B cell (primary cell): ENCODE results near the gene KIF14. TPM values are rescaled to one million over a fixed set of nuclear protein-coding genes. Genes with fewer than 3 reads are reported as not detected.

Source experiments
- ATAC-seq: fragments of 200-7000 bp; cut with Tn5 transposase; one replicate; pipeline ENCODE4 v1.10.0; 2021; ENCODE audit warnings: low read depth, mild to moderate bottlenecking, moderate number of reproducible peaks, moderate library complexity
- CTCF ChIA-PET: fragments of 350-600 bp; sonication (Branson Sonifier 250); formaldehyde crosslinking; loops from one replicate; lab custom pipeline; 2021; ENCODE audit warnings: antibody characterized with exemption, inconsistent platforms; lab: Charles Lee
- POLR2A ChIA-PET: fragments of 350-600 bp; sonication (Branson Sonifier 250); formaldehyde crosslinking; loops from one replicate; lab custom pipeline; 2021; ENCODE audit warnings: antibody characterized with exemption; lab: Charles Lee
- DNase-seq: peaks from one replicate; pipeline ENCODE4 v3.0.0; 2013
- H2AFZ ChIP-seq: 2 replicates; pipeline ENCODE4 v1.6.1; 2012; ENCODE audit warnings: mild to moderate bottlenecking, low read depth, low read length; ENCODE audit not compliant: insufficient read depth, poor library complexity, severe bottlenecking
- H3K27ac ChIP-seq, 2 donors: 1 replicate in 1 of 2; 2 replicates in 1 of 2; pipeline ENCODE4 v1.5.1; 2012 to 2013; ENCODE audit warnings: low read length in 2 of 2, mild to moderate bottlenecking in 2 of 2, moderate library complexity in 1 of 2
- H3K27me3 ChIP-seq, 4 experiments: fragments of 200-600 bp in 1 of 4; sonication (generic) in 1 of 4; replicated peaks in 1 of 4; 1 replicate in 2 of 4; 2 replicates in 2 of 4; pipeline versions ENCODE4 v1.6.1 to v1.7.0; 2013 to 2016; ENCODE audit warnings: low read length in 3 of 4, mild to moderate bottlenecking in 2 of 4, mixed read lengths in 1 of 4, moderate library complexity in 1 of 4; ENCODE audit not compliant: insufficient read depth in 4 of 4, control insufficient read depth in 3 of 4; ENCODE audit errors: control extremely low read depth in 1 of 4
- H3K36me3 ChIP-seq, 2 experiments: replicated peaks in 1 of 2; 1 replicate in 1 of 2; 2 replicates in 1 of 2; pipeline versions ENCODE4 v1.6.1 to v1.7.1; 2013; ENCODE audit warnings: low read length in 1 of 2; ENCODE audit not compliant: insufficient read depth in 2 of 2, control insufficient read depth in 1 of 2; ENCODE audit errors: control extremely low read depth in 1 of 2, extremely low read depth in 1 of 2
- H3K4me1 ChIP-seq, 2 donors: fragments of 200-600 bp in 1 of 2; sonication (generic) in 1 of 2; 1 replicate in 1 of 2; 2 replicates in 1 of 2; pipeline versions ENCODE4 v1.5.1 to v1.6.1; 2013 to 2017; ENCODE audit warnings: low read length in 2 of 2; ENCODE audit not compliant: control insufficient read depth in 2 of 2, insufficient read depth in 2 of 2
- H3K4me2 ChIP-seq: replicated peaks from 2 replicates; pipeline ENCODE3; 2012; ENCODE audit warnings: mild to moderate bottlenecking, low read depth, low read length; ENCODE audit not compliant: poor library complexity, severe bottlenecking
- H3K4me3 ChIP-seq, 5 experiments: fragments of 200-600 bp in 1 of 5; sonication (generic) in 1 of 5; 1 replicate in 3 of 5; 2 replicates in 2 of 5; pipeline versions ENCODE4 v1.5.1 to v1.7.0; 2011 to 2016; ENCODE audit warnings: low read length in 4 of 5, mild to moderate bottlenecking in 4 of 5, low read depth in 2 of 5, control low read depth in 1 of 5, moderate library complexity in 1 of 5; ENCODE audit not compliant: insufficient read depth in 1 of 5; ENCODE audit errors: control extremely low read depth in 1 of 5, extremely low read depth in 1 of 5
- H3K79me2 ChIP-seq: fragments of 200-600 bp; sonication (generic); one replicate; pipeline ENCODE4 v1.6.0; 2016; ENCODE audit warnings: low read length; ENCODE audit not compliant: control insufficient read depth, insufficient read depth
- H3K9ac ChIP-seq: fragments of 200-600 bp; sonication (generic); 2 replicates; pipeline ENCODE4 v1.6.1; 2017; ENCODE audit warnings: mild to moderate bottlenecking, low read length, moderate library complexity
- H3K9me3 ChIP-seq, 3 donors: one replicate each; pipeline versions ENCODE4 v1.6.1 to v1.7.1; 2013; ENCODE audit warnings: low read length in 2 of 3; ENCODE audit not compliant: control insufficient read depth in 2 of 3, insufficient read depth in 1 of 3; ENCODE audit errors: control extremely low read depth in 1 of 3
- H4K20me1 ChIP-seq: 2 replicates; pipeline ENCODE4 v1.6.0; 2012; ENCODE audit warnings: mild to moderate bottlenecking, low read length; ENCODE audit not compliant: insufficient read depth, control insufficient read depth, poor library complexity, severe bottlenecking
- H3K27ac Mint-ChIP-seq: one replicate; pipeline ENCODE4 v1.8.0; 2021; ENCODE audit warnings: mixed read lengths
- H3K27me3 Mint-ChIP-seq: one replicate; pipeline ENCODE4 v1.8.0; 2021; ENCODE audit warnings: mixed read lengths
- H3K4me1 Mint-ChIP-seq: one replicate; pipeline ENCODE4 v1.8.0; 2021; ENCODE audit warnings: mixed read lengths
- H3K4me3 Mint-ChIP-seq: one replicate; pipeline ENCODE4 v1.8.0; 2021; ENCODE audit warnings: mixed read lengths
- H3K9me3 Mint-ChIP-seq: one replicate; pipeline ENCODE4 v1.8.0; 2022; ENCODE audit warnings: mixed read lengths; ENCODE audit not compliant: insufficient read depth
- CTCF ChIP-seq: fragments of 200-600 bp; IDR thresholded peaks from one replicate; pipeline ENCODE4 v1.8.0; 2022; ENCODE audit warnings: antibody characterized with exemption, mild to moderate bottlenecking
- EZH2 ChIP-seq: IDR thresholded peaks from 2 replicates; pipeline ENCODE4 v1.6.1; 2012; ENCODE audit warnings: borderline replicate concordance, low read depth, mild to moderate bottlenecking, moderate library complexity, low read length; ENCODE audit not compliant: insufficient read depth, poor library complexity, severe bottlenecking
- WGBS: methylation state at CpG from one replicate; pipeline ENCODE4 v1.1.5; 2013; ENCODE audit warnings: missing lambda C conversion rate; ENCODE audit not compliant: insufficient coverage; 5-methylcytosine and 5-hydroxymethylcytosine counted together
- intact Hi-C: fragments of 100-400 bp; cut with micrococcal nuclease; formaldehyde crosslinking; loops from one replicate; pipeline ENCODE4 v1.10.0; 2022
- polyA plus RNA-seq: library from polyadenylated mRNA; depleted of rRNA; stranded (reverse); fragments of >200 nt; gene quantifications from 2 replicates; pipeline ENCODE4 v1.2.3, GENCODE V29; 2012
- total RNA-seq, 2 donors: library from RNA; stranded (reverse); fragments of 120-200 nt in 1 of 2; gene quantifications; 1 replicate in 1 of 2; 2 replicates in 1 of 2; pipeline versions ENCODE4 v1.2.3 to v1.2.4, GENCODE V29; 2013 to 2022

Gene KIF14
- total and polyA plus RNA-seq, 2 donors (not counting 1 experiment from before 2014, with no cell fraction given): 0.01 to 0.15 TPM

- no peak for DNase-seq
- H3K27me3 Mint-ChIP-seq: no peaks in the 10 kb centered on the region
- H3K9me3 Mint-ChIP-seq: no peaks in the 10 kb centered on the region
- Histone ChIP-seq H3K9me3 (no peaks in the 10 kb centered on the region), H3K4me3 (no peak overlapping the region), H3K79me2 (no peaks in the 10 kb centered on the region), H3K27ac (no peak overlapping the region), H2AFZ (no peak overlapping the region), H3K36me3 (no peaks in the 10 kb centered on the region), H4K20me1 (no peaks in the 10 kb centered on the region), H3K27me3 (peaks cover 0 to 2% (median 0%) of the 10 kb centered on the region in 4 experiments), H3K4me2 (no peak overlapping the region), H3K4me1 (peaks cover 3 to 7% of the 10 kb centered on the region in 2 donors), H3K9ac (no peak overlapping the region)
- POLR2A ChIA-PET: no interaction called here
- peak; percentile 33 for ATAC-seq
- 55% methylated on average over 5 of the region's 5 CpGs for WGBS
- intact Hi-C loops: no loop called here
- CTCF ChIA-PET: interaction anchor here (0.7 to 2.3 kb wide), 3 partner anchors 17 to 842 kb away, joined by 3 to 9 read pairs (median 4); no protein-coding TSS in a partner anchor
- H3K4me1 Mint-ChIP-seq: peaks cover 15% of the 10 kb centered on the region
- H3K4me3 Mint-ChIP-seq: no peak overlapping the region
- H3K27ac Mint-ChIP-seq: no peak overlapping the region
- TF ChIP-seq CTCF: no peak
- no peak for TF ChIP-seq EZH2
Observed at GRCh38 chr1:200526709-200527612, 93.6 kb downstream of the KIF14 start.
